Astrocyte (in vitro differentiated cells and primary cell): Measurements from ENCODE around the gene ZNF438.

ENCODE experiments used
- CTCF ChIP-seq: IDR thresholded peaks from 2 replicates; pipeline ENCODE4 v1.5.1; 2011; ENCODE audit warnings: low read depth, mild to moderate bottlenecking, inconsistent platforms, low read length, moderate library complexity; ENCODE audit not compliant: insufficient read depth
- EZH2 ChIP-seq: IDR thresholded peaks from 2 replicates; pipeline ENCODE4 v1.6.1; 2012; ENCODE audit warnings: mild to moderate bottlenecking, low read length, inconsistent platforms; ENCODE audit not compliant: insufficient read depth

- TF ChIP-seq CTCF, result no peak
- TF ChIP-seq EZH2, result no peak
Observed at GRCh38 chr10:31064348-31064747, 32.7 kb upstream of the ZNF438 start.
